Spinal cord (tissue), 10 donors: ENCODE data around the gene HDHD3. TPM values are rescaled to one million over a fixed set of nuclear protein-coding genes. Genes with fewer than 3 reads are reported as not detected.
"Not testable (repeated sequence)": the region's sequence is repeated elsewhere in the genome, so short reads cannot be mapped to it uniquely, and the experiment has no call there.

ENCODE experiments used
- DNase-seq, 6 donors: peaks; one replicate each; pipeline versions ENCODE4 v3.0.0 to v3.0.0-alpha.2; 2013 to 2015; ENCODE audit warnings: low spot score in 6 of 6, low read depth in 4 of 6
- H3K27ac ChIP-seq: one replicate; pipeline ENCODE4 v1.5.1; 2013; ENCODE audit warnings: low read depth, low read length, control low read depth
- H3K27me3 ChIP-seq: one replicate; pipeline ENCODE4 v1.6.1; 2013; ENCODE audit warnings: low read length; ENCODE audit not compliant: control insufficient read depth, insufficient read depth
- H3K36me3 ChIP-seq: one replicate; pipeline ENCODE4 v1.6.1; 2013; ENCODE audit warnings: low read length; ENCODE audit not compliant: control insufficient read depth, insufficient read depth
- H3K4me1 ChIP-seq: one replicate; pipeline ENCODE4 v1.6.1; 2013; ENCODE audit warnings: low read length; ENCODE audit not compliant: control insufficient read depth, insufficient read depth
- H3K4me3 ChIP-seq: one replicate; pipeline ENCODE4 v1.5.1; 2013; ENCODE audit warnings: low read depth, low read length, control low read depth
- H3K9me3 ChIP-seq: one replicate; pipeline ENCODE4 v1.6.1; 2013; ENCODE audit warnings: low read length; ENCODE audit not compliant: control insufficient read depth, insufficient read depth
- WGBS: methylation state at CpG from one replicate; pipeline ENCODE4 v1.1.5; 2013; ENCODE audit warnings: missing lambda C conversion rate; ENCODE audit not compliant: insufficient coverage; 5-methylcytosine and 5-hydroxymethylcytosine counted together
- polyA plus RNA-seq, 2 donors: library from polyadenylated mRNA; unstranded; fragments of 120-200 nt; gene quantifications; one replicate each; pipeline ENCODE4 v1.2.1, GENCODE V29; 2013; ENCODE audit not compliant: insufficient read length in 2 of 2
- total RNA-seq, 2 donors: library from RNA; depleted of rRNA in 1 of 2; stranded (reverse); fragments of 120-200 nt in 1 of 2; fragments of >200 nt in 1 of 2; gene quantifications; one replicate each; pipeline versions ENCODE4 v1.2.3 to v1.2.4, GENCODE V29; 2013 to 2014
- donor health status: healthy.

HDHD3 gene
- total and polyA plus RNA-seq, 4 donors, result 9.6 to 15.4 (median 13.8) TPM

DNA sequence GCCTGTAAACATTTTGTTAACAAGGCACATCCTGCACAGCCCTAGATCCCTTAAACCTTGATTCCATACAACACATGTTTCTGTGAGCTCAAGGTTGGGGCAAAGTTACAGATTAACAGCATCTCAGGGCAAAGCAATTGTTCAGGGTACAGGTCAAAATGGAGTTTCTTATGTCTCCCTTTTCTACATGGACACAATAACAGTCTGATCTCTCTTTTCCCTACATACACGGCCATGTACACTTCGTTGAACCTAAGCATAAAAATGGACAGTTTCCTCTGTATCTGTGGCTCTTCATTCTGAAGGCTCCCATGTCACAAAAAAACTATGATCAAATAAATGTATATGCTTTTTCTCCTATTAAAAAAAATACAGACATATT is 3.0 kb upstream of the HDHD3 start:
- not testable (repeated sequence) for H3K27me3 ChIP-seq, H3K4me3 ChIP-seq, H3K36me3 ChIP-seq, H3K9me3 ChIP-seq, DNase-seq, H3K27ac ChIP-seq
- H3K4me1 ChIP-seq, result peaks cover 15% of the 10 kb centered on the region
- WGBS, result no CpG with 5 or more reads among the region's 2 CpGs

GRCh38 chr9:113379094-113379828 is 2.5 kb upstream of the HDHD3 start:
- H3K4me3 ChIP-seq, H3K36me3 ChIP-seq, DNase-seq, H3K9me3 ChIP-seq, H3K27ac ChIP-seq, H3K27me3 ChIP-seq: not testable (repeated sequence)
- WGBS, result 57% methylated on average over 15 of the region's 24 CpGs
- H3K4me1 ChIP-seq, result peaks cover 15% of the 10 kb centered on the region

DNA sequence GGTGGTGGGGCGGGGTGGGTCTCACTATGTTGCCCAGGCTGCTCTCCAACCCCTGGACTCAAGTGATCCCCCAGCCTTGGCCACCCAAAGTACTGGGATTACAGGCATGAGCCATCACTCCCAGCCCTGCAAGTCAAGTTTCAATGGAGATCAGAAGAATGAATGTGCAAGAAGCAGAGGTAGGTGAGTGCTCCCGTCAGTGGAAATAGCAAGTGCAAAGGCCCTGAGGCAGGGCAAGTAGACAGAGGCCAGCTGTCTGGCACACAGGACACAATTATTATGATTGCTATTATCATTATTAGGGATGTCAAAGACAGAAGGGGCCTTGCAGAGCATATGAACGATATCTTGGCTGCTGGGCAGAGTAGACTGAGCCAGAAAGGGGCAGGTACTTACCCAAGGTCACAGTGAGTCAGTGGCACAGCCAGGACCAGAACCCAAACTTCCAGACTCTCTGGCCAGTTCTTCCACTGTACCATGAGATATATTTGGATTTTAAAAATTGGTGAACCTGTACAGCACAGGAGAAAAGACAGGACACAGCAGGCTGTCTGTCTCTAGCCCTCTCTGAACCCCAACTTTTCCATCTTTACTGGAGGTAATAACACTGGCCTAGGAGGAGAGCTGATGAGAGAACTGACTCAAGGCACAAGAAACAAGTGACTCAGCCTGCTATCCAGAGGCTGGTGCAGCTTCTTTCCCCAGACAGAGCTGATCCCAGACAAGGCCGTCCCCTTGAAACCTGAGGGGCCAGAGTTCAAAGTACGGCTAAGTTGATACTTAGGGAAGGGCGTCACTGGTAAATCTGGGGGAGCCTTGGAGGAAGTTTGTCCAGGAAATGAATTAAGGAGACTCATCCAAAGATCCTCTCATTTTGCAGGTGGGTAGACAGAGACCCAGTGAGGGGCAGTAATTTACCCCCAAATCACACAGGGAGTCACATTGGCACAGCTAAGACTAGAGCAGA is 1.4 kb downstream of the HDHD3 start:
- Histone ChIP-seq H3K27me3 (no peaks in the 10 kb centered on the region), H3K4me1 (peaks cover 19% of the 10 kb centered on the region), H3K9me3 (no peaks in the 10 kb centered on the region), H3K4me3 (no peak overlapping the region), H3K36me3 (peaks cover 19% of the 10 kb centered on the region), H3K27ac (no peak overlapping the region)
- DNase-seq, result no peak
- 96% methylated on average over 4 of the region's 6 CpGs for WGBS

DNA sequence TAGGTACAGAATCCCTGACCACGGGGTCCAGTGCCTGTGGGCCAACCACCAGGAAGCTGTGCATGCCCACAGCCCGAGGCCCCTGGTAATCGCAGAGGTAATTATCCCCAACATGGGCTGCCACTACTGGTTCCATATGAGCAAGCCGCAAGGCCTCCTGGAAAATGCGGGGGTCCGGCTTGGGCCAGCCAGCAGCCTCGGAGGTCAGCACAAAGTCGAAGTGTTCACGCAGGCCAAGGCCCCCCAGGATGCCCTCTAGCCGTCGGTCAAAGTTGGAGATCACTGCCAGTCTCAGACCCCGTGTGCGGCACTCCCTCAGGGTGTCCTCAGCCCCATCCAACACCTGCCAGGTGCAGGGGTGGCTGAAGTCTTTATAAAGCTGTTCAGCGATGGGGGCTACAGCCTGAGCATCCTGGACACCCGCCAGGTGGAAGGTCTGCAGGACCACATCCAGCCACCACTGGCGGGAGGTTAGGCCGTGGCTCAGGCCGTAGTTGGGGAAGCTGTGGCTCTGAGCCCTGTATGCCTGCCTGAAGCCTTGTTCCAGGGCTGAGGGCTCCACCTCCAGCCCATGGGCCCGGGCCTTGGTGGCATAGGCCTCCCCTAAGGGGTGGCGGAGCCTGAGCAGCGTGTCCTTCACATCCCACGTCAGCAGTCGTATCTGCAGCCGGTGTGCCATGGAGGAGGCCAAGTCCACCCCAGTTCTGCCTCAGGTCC is 3.0 kb downstream of the HDHD3 start:
- DNase-seq, result no peak
- 94% methylated on average over 23 of the region's 24 CpGs for WGBS
- Histone ChIP-seq H3K9me3 (no peaks in the 10 kb centered on the region), H3K27ac (no peak overlapping the region), H3K36me3 (peaks cover 19% of the 10 kb centered on the region), H3K4me3 (no peak overlapping the region), H3K4me1 (peaks cover 19% of the 10 kb centered on the region), H3K27me3 (no peaks in the 10 kb centered on the region)

DNA sequence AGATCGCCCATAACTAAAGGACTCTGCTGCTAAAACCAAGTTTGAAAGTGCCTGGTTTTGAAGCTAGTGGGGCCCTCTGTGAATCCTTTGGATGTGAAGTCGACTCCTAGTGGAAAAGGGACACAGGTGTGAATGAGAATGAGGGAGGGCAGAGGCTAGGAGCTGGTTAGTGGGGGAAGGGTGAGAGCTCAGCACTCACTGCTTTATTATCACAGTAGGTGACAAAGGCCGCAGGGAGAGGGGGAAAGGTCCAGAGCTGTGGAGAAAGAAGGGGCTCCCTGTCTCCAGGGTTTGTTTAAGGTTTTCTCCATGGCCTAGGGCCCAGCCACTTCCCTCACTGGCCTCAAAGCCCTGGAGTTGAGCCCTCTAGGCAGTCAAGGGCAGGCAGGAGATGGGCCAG is 3.5 kb downstream of the HDHD3 start:
- 50% methylated on average over 2 of the region's 3 CpGs for WGBS
- peaks cover 19% of the 10 kb centered on the region for H3K4me1 ChIP-seq
- H3K9me3 ChIP-seq, result no peaks in the 10 kb centered on the region
- H3K27me3 ChIP-seq, result no peaks in the 10 kb centered on the region
- H3K36me3 ChIP-seq, result peaks cover 19% of the 10 kb centered on the region
- no peak overlapping the region for H3K4me3 ChIP-seq
- DNase-seq, result no peak
- H3K27ac ChIP-seq, result no peak overlapping the region

GRCh38 chr9:113372059-113372458 is 4.7 kb downstream of the HDHD3 start:
- Histone ChIP-seq H3K27ac (no peak overlapping the region), H3K9me3 (no peaks in the 10 kb centered on the region), H3K27me3 (no peaks in the 10 kb centered on the region), H3K4me1 (peaks cover 15% of the 10 kb centered on the region), H3K36me3 (peaks cover 19% of the 10 kb centered on the region), H3K4me3 (no peak overlapping the region)
- WGBS, result 86% methylated on average over 5 of the region's 5 CpGs
- DNase-seq, result no peak

DNA sequence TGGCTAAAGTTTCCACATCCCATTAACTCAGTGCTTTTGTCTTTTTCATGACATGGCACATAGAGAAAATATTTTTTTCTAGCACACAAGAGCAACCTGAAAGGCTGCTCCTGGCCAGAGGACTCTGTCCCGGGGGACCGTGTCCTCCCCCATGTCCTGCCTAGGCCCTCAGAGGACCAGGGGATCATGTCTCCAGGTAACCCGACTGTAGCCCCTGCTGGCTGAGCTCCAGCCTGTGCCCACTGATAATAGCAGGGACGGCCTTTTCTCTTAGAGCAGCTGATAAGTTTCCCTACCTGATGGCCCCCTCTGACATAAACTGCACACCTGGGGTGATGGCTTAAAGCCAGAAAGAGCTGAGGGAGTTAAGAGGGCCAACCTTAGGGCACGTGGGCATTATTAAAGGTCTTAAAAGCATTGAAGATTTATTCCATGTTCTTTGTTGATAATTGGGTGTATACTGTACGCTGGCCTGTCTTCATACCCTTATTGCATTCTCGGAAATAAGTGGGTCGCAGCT is 5.9 kb downstream of the HDHD3 start:
- Histone ChIP-seq H3K4me3 (no peak overlapping the region), H3K4me1 (peaks cover 6% of the 10 kb centered on the region), H3K9me3 (no peaks in the 10 kb centered on the region), H3K36me3 (peaks cover 19% of the 10 kb centered on the region), H3K27me3 (no peaks in the 10 kb centered on the region), H3K27ac (no peak overlapping the region)
- 81% methylated on average over 6 of the region's 8 CpGs for WGBS
- DNase-seq, result no peak

DNA sequence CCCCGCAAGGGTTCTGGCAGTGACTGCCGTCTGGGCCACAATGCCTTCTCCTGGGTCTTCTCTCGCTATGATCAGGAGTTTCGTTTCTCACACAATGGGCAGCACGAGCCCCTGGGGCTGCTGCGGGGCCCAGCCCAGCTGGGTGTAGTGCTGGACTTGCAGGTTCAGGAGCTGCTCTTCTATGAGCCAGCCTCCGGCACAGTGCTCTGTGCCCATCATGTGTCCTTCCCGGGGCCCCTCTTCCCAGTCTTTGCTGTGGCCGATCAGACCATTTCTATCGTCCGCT is 7.0 kb downstream of the HDHD3 start:
- Histone ChIP-seq H3K4me1 (peaks cover 3% of the 10 kb centered on the region), H3K9me3 (no peaks in the 10 kb centered on the region), H3K27me3 (no peaks in the 10 kb centered on the region), H3K27ac (no peak overlapping the region), H3K36me3 (peaks cover 15% of the 10 kb centered on the region), H3K4me3 (no peak overlapping the region)
- no peak for DNase-seq
- 70% methylated on average over 9 of the region's 11 CpGs for WGBS

DNA sequence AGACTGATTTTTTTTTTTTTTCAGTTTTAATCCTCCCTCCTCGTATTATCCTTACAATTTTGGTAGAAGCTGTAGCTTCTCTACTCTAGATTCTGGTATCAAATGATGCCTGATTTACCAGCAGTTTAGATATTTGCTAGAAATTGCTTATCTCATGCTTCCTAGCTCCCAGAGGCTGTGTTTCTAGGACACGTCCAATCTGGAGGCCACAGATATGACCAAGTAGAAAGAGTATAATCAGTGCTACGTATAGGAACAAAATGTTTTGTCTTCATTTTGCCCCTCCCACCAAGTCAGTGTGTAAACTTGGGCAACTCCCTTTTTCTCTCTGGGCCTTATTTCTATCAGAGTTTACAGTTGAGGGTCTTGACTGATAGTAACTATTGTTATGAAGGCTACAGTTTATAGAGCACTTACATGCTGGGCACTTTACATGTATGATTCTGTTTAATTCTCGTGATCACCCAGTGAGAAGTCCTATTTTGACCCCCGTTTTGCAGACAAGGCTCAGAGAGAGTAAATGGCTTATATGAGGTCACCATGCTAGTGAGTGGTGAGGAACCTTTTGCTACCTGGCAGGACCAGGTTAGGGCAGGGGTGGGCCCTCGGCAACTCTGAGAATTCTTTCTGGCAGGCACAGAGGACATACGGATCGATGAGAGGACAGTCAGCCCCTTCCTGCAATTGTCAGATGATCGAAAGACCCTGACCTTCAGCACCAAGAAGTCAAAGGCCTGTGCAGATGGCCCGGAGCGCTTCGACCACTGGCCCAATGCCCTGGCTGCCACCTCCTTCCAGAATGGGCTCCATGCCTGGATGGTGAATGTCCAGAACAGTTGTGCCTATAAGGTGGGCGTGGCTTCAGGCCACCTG is 7.6 kb downstream of the HDHD3 start:
- H3K36me3 ChIP-seq, result peaks cover 11% of the 10 kb centered on the region
- H3K27me3 ChIP-seq, result no peaks in the 10 kb centered on the region
- WGBS, result 90% methylated on average over 10 of the region's 13 CpGs
- no peaks in the 10 kb centered on the region for H3K9me3 ChIP-seq
- no peak for DNase-seq
- no peak overlapping the region for H3K27ac ChIP-seq
- no peak overlapping the region for H3K4me3 ChIP-seq
- peaks cover 3% of the 10 kb centered on the region for H3K4me1 ChIP-seq
